Activated naive CD4-positive, alpha-beta T cell treated with anti-CD3 and anti-CD28 coated beads, Interleukin-2, amount 50 U/mL, for 24 hours (primary cell): ENCODE results near the gene PLB1.
"Not testable (repeated sequence)": the region's sequence is repeated elsewhere in the genome, so short reads cannot be mapped to it uniquely, and the experiment has no call there.

Experiments used
- H3K27ac Mint-ChIP-seq: one replicate; pipeline ENCODE4 v1.8.0; 2021; ENCODE audit warnings: mild to moderate bottlenecking, mixed read lengths
- H3K27me3 Mint-ChIP-seq: one replicate; pipeline ENCODE4 v1.8.0; 2021; ENCODE audit warnings: mixed read lengths
- H3K36me3 Mint-ChIP-seq: one replicate; pipeline ENCODE4 v1.8.0; 2021; ENCODE audit warnings: mixed read lengths
- H3K4me1 Mint-ChIP-seq: one replicate; pipeline ENCODE4 v1.8.0; 2021; ENCODE audit warnings: mixed read lengths
- H3K4me3 Mint-ChIP-seq: one replicate; pipeline ENCODE4 v1.8.0; 2021; ENCODE audit warnings: mild to moderate bottlenecking, mixed read lengths
- H3K9me3 Mint-ChIP-seq: one replicate; pipeline ENCODE4 v1.8.0; 2021; ENCODE audit warnings: mixed read lengths

The PLB1 gene

GRCh38 chr2:28532399-28532798 is 36.5 kb downstream of the PLB1 start:
- no peaks in the 10 kb centered on the region for H3K4me1 Mint-ChIP-seq

GRCh38 chr2:28533044-28533680 is 37.3 kb downstream of the PLB1 start:
- peaks cover 1% of the 10 kb centered on the region for H3K27me3 Mint-ChIP-seq
- H3K36me3 Mint-ChIP-seq = no peaks in the 10 kb centered on the region
- no peak overlapping the region for H3K27ac Mint-ChIP-seq
- H3K4me1 Mint-ChIP-seq = no peaks in the 10 kb centered on the region
- no peak overlapping the region for H3K4me3 Mint-ChIP-seq
- no peaks in the 10 kb centered on the region for H3K9me3 Mint-ChIP-seq

More at GRCh38 chr2:28532399-28532798, 36.5 kb downstream of the PLB1 start:
- Mint-ChIP-seq H3K36me3 (no peaks in the 10 kb centered on the region), H3K27ac (no peak overlapping the region), H3K9me3 (no peaks in the 10 kb centered on the region), H3K27me3 (peaks cover 1% of the 10 kb centered on the region), H3K4me3 (no peak overlapping the region)

- Mint-ChIP-seq H3K27ac (no peak overlapping the region), H3K4me1 (no peaks in the 10 kb centered on the region), H3K4me3 (no peak overlapping the region), H3K27me3 (peaks cover 1% of the 10 kb centered on the region), H3K36me3 (no peaks in the 10 kb centered on the region), H3K9me3 (no peaks in the 10 kb centered on the region)
Observed at GRCh38 chr2:28534817-28535216, 39.0 kb downstream of the PLB1 start.

- Mint-ChIP-seq H3K27ac (no peak overlapping the region), H3K4me1 (peaks cover 4% of the 10 kb centered on the region), H3K27me3 (peaks cover 1% of the 10 kb centered on the region), H3K4me3 (no peak overlapping the region), H3K36me3 (no peaks in the 10 kb centered on the region), H3K9me3 (no peaks in the 10 kb centered on the region)
Observed at GRCh38 chr2:28538134-28538533, 42.3 kb downstream of the PLB1 start.

- H3K9me3 Mint-ChIP-seq = no peaks in the 10 kb centered on the region
- no peaks in the 10 kb centered on the region for H3K36me3 Mint-ChIP-seq
- H3K27ac Mint-ChIP-seq = no peak overlapping the region
- H3K4me1 Mint-ChIP-seq = peaks cover 4% of the 10 kb centered on the region
- no peak overlapping the region for H3K4me3 Mint-ChIP-seq
- no peaks in the 10 kb centered on the region for H3K27me3 Mint-ChIP-seq
Observed at GRCh38 chr2:28538652-28539051, 42.8 kb downstream of the PLB1 start.

- Mint-ChIP-seq H3K27ac (no peak overlapping the region), H3K4me1 (peaks cover 4% of the 10 kb centered on the region), H3K27me3 (no peaks in the 10 kb centered on the region), H3K36me3 (no peaks in the 10 kb centered on the region), H3K4me3 (no peak overlapping the region), H3K9me3 (no peaks in the 10 kb centered on the region)
Observed at GRCh38 chr2:28539118-28539541, 43.3 kb downstream of the PLB1 start.

- Mint-ChIP-seq H3K27ac (no peak overlapping the region), H3K36me3 (no peaks in the 10 kb centered on the region), H3K9me3 (no peaks in the 10 kb centered on the region), H3K27me3 (no peaks in the 10 kb centered on the region), H3K4me1 (peaks cover 14% of the 10 kb centered on the region), H3K4me3 (no peak overlapping the region)
Observed at GRCh38 chr2:28543316-28544035, 47.6 kb downstream of the PLB1 start.

- Mint-ChIP-seq H3K27ac (no peak overlapping the region), H3K27me3 (no peaks in the 10 kb centered on the region), H3K36me3 (no peaks in the 10 kb centered on the region), H3K4me1 (peaks cover 14% of the 10 kb centered on the region), H3K9me3 (no peaks in the 10 kb centered on the region), H3K4me3 (no peak overlapping the region)
Observed at GRCh38 chr2:28544036-28544346, 48.1 kb downstream of the PLB1 start.

- Mint-ChIP-seq H3K27ac (no peak overlapping the region), H3K4me1 (peaks cover 14% of the 10 kb centered on the region), H3K27me3 (no peaks in the 10 kb centered on the region), H3K4me3 (no peak overlapping the region), H3K36me3 (no peaks in the 10 kb centered on the region), H3K9me3 (no peaks in the 10 kb centered on the region)
Observed at GRCh38 chr2:28544405-28544921, 48.6 kb downstream of the PLB1 start.

GRCh38 chr2:28544922-28545589 is 49.2 kb downstream of the PLB1 start:
- H3K27me3 Mint-ChIP-seq = no peaks in the 10 kb centered on the region
- no peak overlapping the region for H3K4me3 Mint-ChIP-seq
- no peak overlapping the region for H3K27ac Mint-ChIP-seq
- peaks cover 14% of the 10 kb centered on the region for H3K4me1 Mint-ChIP-seq
- no peaks in the 10 kb centered on the region for H3K36me3 Mint-ChIP-seq
- no peaks in the 10 kb centered on the region for H3K9me3 Mint-ChIP-seq

GRCh38 chr2:28545590-28546200 is 49.8 kb downstream of the PLB1 start:
- H3K36me3 Mint-ChIP-seq = no peaks in the 10 kb centered on the region
- no peaks in the 10 kb centered on the region for H3K9me3 Mint-ChIP-seq
- H3K27me3 Mint-ChIP-seq = no peaks in the 10 kb centered on the region
- H3K4me3 Mint-ChIP-seq = no peak overlapping the region
- no peak overlapping the region for H3K27ac Mint-ChIP-seq
- H3K4me1 Mint-ChIP-seq = peaks cover 14% of the 10 kb centered on the region

- H3K9me3 Mint-ChIP-seq = no peaks in the 10 kb centered on the region
Observed at GRCh38 chr2:28546242-28546641, 50.4 kb downstream of the PLB1 start.

GRCh38 chr2:28547223-28547860 is 51.5 kb downstream of the PLB1 start:
- Mint-ChIP-seq H3K27me3 (no peaks in the 10 kb centered on the region), H3K4me1 (peaks cover 14% of the 10 kb centered on the region), H3K27ac (no peak overlapping the region), H3K36me3 (no peaks in the 10 kb centered on the region), H3K9me3 (no peaks in the 10 kb centered on the region), H3K4me3 (no peak overlapping the region)

More at GRCh38 chr2:28546242-28546641, 50.4 kb downstream of the PLB1 start:
- Mint-ChIP-seq H3K4me1 (peaks cover 14% of the 10 kb centered on the region), H3K27ac (no peak overlapping the region), H3K36me3 (no peaks in the 10 kb centered on the region), H3K27me3 (no peaks in the 10 kb centered on the region), H3K4me3 (no peak overlapping the region)

GRCh38 chr2:28547906-28548600 is 52.2 kb downstream of the PLB1 start:
- no peaks in the 10 kb centered on the region for H3K9me3 Mint-ChIP-seq
- no peak overlapping the region for H3K27ac Mint-ChIP-seq
- no peaks in the 10 kb centered on the region for H3K36me3 Mint-ChIP-seq
- no peaks in the 10 kb centered on the region for H3K27me3 Mint-ChIP-seq
- H3K4me3 Mint-ChIP-seq = no peak overlapping the region
- peaks cover 10% of the 10 kb centered on the region for H3K4me1 Mint-ChIP-seq

GRCh38 chr2:28550345-28550744 is 54.5 kb downstream of the PLB1 start:
- H3K36me3 Mint-ChIP-seq, H3K4me1 Mint-ChIP-seq, H3K4me3 Mint-ChIP-seq, H3K9me3 Mint-ChIP-seq, H3K27me3 Mint-ChIP-seq, H3K27ac Mint-ChIP-seq: not testable (repeated sequence)
